Right lobe of liver (tissue), 4 donors: ENCODE results near the gene ASPSCR1.

Source experiments
- POLR2A ChIP-seq: fragments of 450-650 bp; IDR thresholded peaks from one replicate; pipeline ENCODE4 v1.6.1; 2017; ENCODE audit warnings: antibody characterized with exemption, mild to moderate bottlenecking
- TF ChIP-seq, protein P1 (sequence below), 4 donors: fragments of 200-600 bp in 3 of 4; fragments of 450-650 bp in 1 of 4; IDR thresholded peaks; one replicate each; pipeline versions ENCODE4 v1.5.1 to v1.8.0; 2016 to 2022; ENCODE audit warnings: antibody characterized with exemption in 4 of 4, mild to moderate bottlenecking in 2 of 4
- donor health status: DM: no; HTN: no; CAD: no.
- donor health status: DM: no; HTN: no; CAD: no.
- donor health status: DM: no; HTN: yes; CAD: no.

- TF ChIP-seq, protein P1, sequence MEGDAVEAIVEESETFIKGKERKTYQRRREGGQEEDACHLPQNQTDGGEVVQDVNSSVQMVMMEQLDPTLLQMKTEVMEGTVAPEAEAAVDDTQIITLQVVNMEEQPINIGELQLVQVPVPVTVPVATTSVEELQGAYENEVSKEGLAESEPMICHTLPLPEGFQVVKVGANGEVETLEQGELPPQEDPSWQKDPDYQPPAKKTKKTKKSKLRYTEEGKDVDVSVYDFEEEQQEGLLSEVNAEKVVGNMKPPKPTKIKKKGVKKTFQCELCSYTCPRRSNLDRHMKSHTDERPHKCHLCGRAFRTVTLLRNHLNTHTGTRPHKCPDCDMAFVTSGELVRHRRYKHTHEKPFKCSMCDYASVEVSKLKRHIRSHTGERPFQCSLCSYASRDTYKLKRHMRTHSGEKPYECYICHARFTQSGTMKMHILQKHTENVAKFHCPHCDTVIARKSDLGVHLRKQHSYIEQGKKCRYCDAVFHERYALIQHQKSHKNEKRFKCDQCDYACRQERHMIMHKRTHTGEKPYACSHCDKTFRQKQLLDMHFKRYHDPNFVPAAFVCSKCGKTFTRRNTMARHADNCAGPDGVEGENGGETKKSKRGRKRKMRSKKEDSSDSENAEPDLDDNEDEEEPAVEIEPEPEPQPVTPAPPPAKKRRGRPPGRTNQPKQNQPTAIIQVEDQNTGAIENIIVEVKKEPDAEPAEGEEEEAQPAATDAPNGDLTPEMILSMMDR (IDR thresholded peaks at IDR 0.05), result no peak
- no peak for TF ChIP-seq POLR2A
These were observed 22.3 kb upstream of the ASPSCR1 start for GRCh38 chr17:81955058-81955681.
